GM21576 (cell line): ENCODE results near the gene HSH2D.
"Not testable (repeated sequence)": the region's sequence is repeated elsewhere in the genome, so short reads cannot be mapped to it uniquely, and the experiment has no call there.

Experiments used
- ATAC-seq: cut with Tn5 transposase; IDR thresholded peaks from one replicate; pipeline ENCODE4 v1.9.1; 2021; ENCODE audit warnings: mild to moderate bottlenecking, moderate library complexity; ENCODE audit not compliant: unreplicated experiment

HSH2D gene

GRCh38 chr19:16143399-16144215, at the start of gene HSH2D:
HSH2D (plus strand) TSS chr19:16143685; CDS start chr19:16148751, 5,066 bp downstream.
- peak; percentile 59 for ATAC-seq

- ATAC-seq = no peak
These were observed 49.0 kb upstream of the HSH2D start for GRCh38 chr19:16094360-16095070.

DNA sequence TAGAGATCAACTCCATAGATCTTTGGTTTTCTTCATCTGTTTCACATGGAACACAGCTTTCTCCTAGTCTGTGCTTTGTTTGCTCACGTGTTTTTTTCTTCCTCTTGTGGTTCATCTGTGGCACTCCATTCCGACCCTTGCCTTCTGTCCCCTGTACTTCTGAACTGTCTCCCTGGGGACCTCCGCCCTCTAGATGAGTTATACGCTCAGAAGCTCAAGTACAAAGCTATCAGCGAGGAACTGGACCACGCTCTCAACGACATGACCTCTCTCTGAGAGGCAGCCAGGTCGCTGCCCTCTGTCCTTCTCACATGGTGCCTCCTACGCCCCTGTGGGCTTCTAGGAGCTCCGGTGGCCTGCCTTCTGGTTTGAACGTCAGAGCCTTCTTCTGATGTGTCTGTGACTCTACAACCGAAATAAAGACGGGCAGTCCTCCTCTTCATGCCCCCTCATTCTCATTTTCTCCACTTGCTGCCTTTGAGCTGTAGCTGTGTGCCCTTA, 48.4 kb upstream of the HSH2D start:
- ATAC-seq = no peak

GRCh38 chr19:16096280-16096855, 47.1 kb upstream of the HSH2D start:
- ATAC-seq = no peak

- ATAC-seq = no peak
These were observed 45.1 kb upstream of the HSH2D start for GRCh38 chr19:16098416-16098768.

DNA sequence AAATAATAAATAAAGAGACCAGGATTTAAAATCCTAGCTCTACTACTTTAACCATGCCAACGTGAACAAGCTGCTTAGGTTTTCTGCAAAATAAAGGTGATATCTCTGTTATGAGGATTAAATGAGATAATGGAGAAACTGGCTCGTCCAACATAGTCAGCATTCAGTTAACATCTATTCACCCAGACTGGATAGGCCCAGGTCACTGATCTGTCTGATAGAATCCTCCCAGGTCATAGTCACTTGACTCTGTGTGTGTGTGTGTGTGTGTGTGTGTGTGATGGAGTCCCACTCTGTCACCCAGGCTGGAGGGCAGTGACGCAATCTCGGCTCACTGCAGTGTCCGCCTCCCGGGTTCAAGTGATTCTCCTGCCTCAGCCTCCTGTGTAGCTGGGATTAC, 44.7 kb upstream of the HSH2D start:
- ATAC-seq = no peak

GRCh38 chr19:16099314-16099965, 44.0 kb upstream of the HSH2D start:
- not testable (repeated sequence) for ATAC-seq

DNA sequence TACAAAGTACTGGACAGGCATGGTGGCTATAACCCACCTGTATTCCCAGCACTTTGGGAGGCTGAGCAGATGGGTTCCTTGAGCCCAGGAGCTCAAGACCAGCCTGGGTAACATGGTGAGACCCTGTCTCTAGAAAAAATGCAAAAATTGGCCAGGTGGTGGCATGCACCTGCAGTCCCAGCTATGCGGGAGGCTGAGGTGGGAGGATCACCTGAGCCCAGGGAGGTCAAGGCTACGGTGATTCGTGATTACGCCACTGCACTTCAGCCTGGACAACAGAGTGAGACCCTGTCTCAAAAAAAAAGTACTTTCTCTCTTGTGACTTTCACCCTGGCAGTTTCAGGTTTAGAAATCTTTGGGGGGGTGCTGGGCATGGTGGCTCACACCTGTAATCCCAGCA, 43.0 kb upstream of the HSH2D start:
- ATAC-seq = no peak

GRCh38 chr19:16104722-16105121, 38.8 kb upstream of the HSH2D start:
- no peak for ATAC-seq

GRCh38 chr19:16106121-16106520, 37.4 kb upstream of the HSH2D start:
- ATAC-seq = no peak

- peak; percentile 86 for ATAC-seq
These were observed 32.2 kb upstream of the HSH2D start, which contains the start of gene RAB8A for GRCh38 chr19:16111160-16111908. RAB8A (plus strand) TSS chr19:16111889; CDS start chr19:16111902, 13 bp downstream.

- no peak for ATAC-seq
These were observed 31.4 kb upstream of the HSH2D start for GRCh38 chr19:16111909-16112752.

GRCh38 chr19:16112778-16113177, 30.7 kb upstream of the HSH2D start:
- no peak for ATAC-seq

DNA sequence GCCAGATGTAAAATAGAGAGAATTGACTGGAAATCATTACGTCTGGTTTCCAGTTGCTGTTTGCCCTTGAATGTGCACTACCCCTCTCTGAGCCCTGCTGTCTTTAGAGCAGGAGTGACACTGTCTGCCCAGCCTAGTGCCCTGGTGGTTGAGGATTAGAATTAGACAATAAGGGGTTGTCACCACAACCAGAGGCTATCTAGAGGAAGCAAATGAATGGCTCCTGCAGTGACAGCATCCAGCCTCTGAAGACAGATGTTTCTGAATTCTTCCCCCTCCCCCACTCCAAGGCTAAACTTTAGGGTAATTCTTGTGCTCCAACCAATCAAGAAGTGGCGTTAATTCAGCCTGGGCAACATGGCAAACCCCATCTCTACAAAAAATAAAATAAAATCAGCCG, 29.8 kb upstream of the HSH2D start:
- ATAC-seq = no peak

DNA sequence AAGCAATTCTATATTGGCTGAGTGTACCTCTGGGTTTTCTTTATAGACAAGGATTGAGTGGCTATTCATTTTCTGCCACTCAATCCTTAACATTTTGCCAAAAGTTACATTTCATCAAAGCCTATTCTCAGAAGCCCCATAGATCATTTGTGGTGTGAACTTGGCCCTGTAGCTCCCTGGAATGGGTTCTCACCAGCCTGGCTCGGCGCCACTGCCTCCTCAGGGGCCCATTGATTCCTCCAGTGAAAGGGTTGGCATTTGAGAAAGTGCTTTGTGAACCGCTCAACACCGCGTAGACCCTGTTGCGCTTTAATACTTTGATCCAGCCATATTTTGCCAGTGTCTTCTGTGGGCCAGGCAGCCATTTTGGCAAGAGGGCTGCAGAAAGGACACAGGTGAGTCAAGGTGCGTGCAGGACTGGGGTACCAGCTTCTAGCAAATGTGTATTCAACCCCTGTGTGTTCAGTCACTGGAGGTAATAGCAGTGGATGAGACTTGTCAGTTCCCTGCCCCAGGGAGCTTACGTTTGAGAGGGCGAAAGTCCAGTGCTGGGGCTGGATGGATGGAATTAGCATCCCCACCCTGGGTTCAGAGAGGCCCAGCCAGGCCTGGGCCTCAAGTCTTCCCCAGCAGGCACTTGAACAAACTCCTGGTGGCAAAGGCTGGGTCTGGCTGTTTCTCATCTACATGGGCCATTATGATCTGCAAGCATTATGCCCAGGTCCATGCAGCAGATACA, 28.0 kb upstream of the HSH2D start:
- ATAC-seq = no peak

DNA sequence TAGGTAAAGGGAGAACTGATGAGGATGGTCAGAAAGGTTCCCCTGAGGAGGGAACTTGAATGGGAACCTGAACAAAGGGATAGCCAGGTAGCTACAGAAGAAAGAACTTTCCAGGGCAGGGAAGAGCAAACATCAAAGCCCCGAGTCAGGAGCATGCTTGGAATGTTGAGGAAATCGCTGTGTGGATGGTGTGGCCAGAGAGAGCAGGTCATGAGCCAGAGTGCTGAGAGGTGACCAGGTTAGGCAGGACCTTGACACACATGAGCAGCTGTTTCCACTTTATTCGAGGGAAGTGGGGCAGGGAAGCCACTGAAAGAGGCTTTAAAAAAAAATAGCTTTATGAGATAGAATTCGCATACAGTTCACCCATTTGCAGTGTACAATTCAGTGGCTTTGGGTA, 27.4 kb upstream of the HSH2D start:
- ATAC-seq = no peak

DNA sequence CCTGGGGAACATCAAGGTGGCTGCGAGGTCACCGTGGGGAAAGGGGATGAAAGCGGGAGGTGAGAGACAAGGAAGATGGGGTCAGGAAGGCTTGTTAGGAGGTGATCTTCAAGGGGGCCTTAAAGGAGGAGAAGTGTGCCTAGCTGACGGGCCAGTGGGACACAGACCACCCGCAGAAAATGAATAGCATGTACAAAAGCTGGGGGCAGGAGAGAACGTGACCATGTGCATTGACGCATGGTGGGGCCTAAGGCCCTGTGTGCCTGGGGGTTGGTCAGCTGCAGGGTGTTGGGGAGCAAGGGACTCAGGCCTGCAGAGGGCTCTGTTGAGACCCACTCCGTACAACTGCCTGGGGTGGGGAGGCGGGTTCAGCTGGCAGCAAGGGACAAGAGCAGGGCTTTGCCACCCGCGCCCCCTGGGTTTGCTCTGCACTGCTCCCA, 25.9 kb upstream of the HSH2D start:
- ATAC-seq = no peak

DNA sequence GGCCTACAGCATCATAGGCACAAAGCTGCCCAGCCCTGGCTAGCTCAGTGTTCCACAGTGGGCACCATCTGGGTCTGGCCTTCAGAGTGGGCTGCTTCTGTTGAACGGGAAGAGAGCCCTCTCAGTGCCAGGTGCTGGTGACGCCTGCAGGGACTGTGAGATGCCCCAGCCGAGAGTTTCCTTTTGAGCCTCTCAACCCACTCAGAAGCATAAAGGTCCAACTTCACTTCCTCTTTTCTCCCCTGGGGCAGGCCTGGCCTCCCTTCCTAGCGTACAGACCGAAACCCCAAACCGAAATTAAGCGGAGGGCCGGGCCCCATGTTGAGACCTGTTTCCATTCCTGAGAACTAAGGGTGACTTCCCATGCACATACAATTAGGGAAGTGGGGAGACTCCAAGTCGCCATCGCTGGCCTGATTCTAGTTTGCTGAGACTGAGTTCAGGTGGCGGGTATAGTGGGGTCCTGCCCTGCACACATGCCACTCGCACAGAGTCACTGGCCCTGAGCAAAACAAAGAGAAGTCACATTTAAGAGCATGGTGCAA, 24.9 kb upstream of the HSH2D start:
- peak; percentile 76 for ATAC-seq
